ENCODE data around the gene RIC1. TPM values are rescaled to one million over a fixed set of nuclear protein-coding genes. Genes with fewer than 3 reads are reported as not detected.
A peak's percentile ranks its signal among the peaks of the same experiment; 100 is the strongest.

Gene RIC1
- polyA plus RNA-seq, 3 donors, result 13.4 to 36.4 (median 16.3) TPM

GRCh38 chr9:5767968-5768932, 139.3 kb downstream of the RIC1 start:
- no peaks in the 10 kb centered on the region for H3K27me3 Mint-ChIP-seq (ENCODE audit: low read depth in 3 of 3)
- no peak overlapping the region for H2AFZ ChIP-seq (ENCODE audit: insufficient read depth, low read depth, low read length, poor library complexity, severe bottlenecking)
- no peaks in the 10 kb centered on the region for H3K9me3 ChIP-seq (replicated peaks in 1 of 2; ENCODE audit: control insufficient read depth in 1 of 2, insufficient read depth in 1 of 2, low read length in 2 of 2)
- H3K27ac Mint-ChIP-seq, result peak overlapping the region in 5 of 7 donors; percentile 2 to 72 (median 32)
- peaks cover 95 to 100% of the 10 kb centered on the region in 2 donors for H3K36me3 ChIP-seq (replicated peaks in 1 of 2; ENCODE audit: control insufficient read depth in 1 of 2, insufficient read depth in 2 of 2, low read length in 2 of 2)
- H3K9me3 Mint-ChIP-seq, result peaks cover 0 to 1% (median 0%) of the 10 kb centered on the region in 7 donors
- DNase-seq, result no peak
- H3K27ac ChIP-seq (ENCODE audit: low read depth in 1 of 2, low read length in 2 of 2), result no peak overlapping the region
- no peaks in the 10 kb centered on the region for H3K4me1 Mint-ChIP-seq
- H3K4me1 ChIP-seq (ENCODE audit: control insufficient read depth in 1 of 2, insufficient read depth in 2 of 2, low read length in 2 of 2), result no peaks in the 10 kb centered on the region
- no peak overlapping the region for H3K9ac ChIP-seq (ENCODE audit: insufficient read depth, low read length, poor library complexity, severe bottlenecking)
- H3K4me2 ChIP-seq (replicated peaks; ENCODE audit: extremely low read depth, low read length, poor library complexity, severe bottlenecking), result no peak overlapping the region
- no peak overlapping the region for H3K4me3 Mint-ChIP-seq
- H3K36me3 Mint-ChIP-seq, result peaks cover 82 to 88% of the 10 kb centered on the region in 2 donors
- H3K4me3 ChIP-seq (replicated peaks in 1 of 3; ENCODE audit: low read depth in 2 of 3, low read length in 3 of 3), result no peak overlapping the region
- H3K79me2 ChIP-seq (ENCODE audit: insufficient read depth, low read length), result no peaks in the 10 kb centered on the region
- no peaks in the 10 kb centered on the region for H3K27me3 ChIP-seq (ENCODE audit: control insufficient read depth in 2 of 2, insufficient read depth in 2 of 2, low read length in 2 of 2)
- TF ChIP-seq CTCF (IDR thresholded peaks at IDR 0.05), result no peak
- intact Hi-C loops (cut with micrococcal nuclease), result no loop called here
- H4K20me1 ChIP-seq (ENCODE audit: insufficient read depth, low read length), result no peaks in the 10 kb centered on the region
- WGBS (ENCODE audit: insufficient coverage), result no CpG with 5 or more reads among the region's 5 CpGs

- Histone ChIP-seq H4K20me1 (ENCODE audit: insufficient read depth, low read length) (no peaks in the 10 kb centered on the region), H3K27me3 (ENCODE audit: control insufficient read depth in 2 of 2, insufficient read depth in 2 of 2, low read length in 2 of 2) (no peaks in the 10 kb centered on the region), H3K4me2 (replicated peaks; ENCODE audit: extremely low read depth, low read length, poor library complexity, severe bottlenecking) (no peak overlapping the region), H3K27ac (ENCODE audit: low read depth in 1 of 2, low read length in 2 of 2) (no peak overlapping the region), H2AFZ (ENCODE audit: insufficient read depth, low read depth, low read length, poor library complexity, severe bottlenecking) (no peak overlapping the region), H3K9me3 (replicated peaks in 1 of 2; ENCODE audit: control insufficient read depth in 1 of 2, insufficient read depth in 1 of 2, low read length in 2 of 2) (peaks cover under 1 to 5% of the 10 kb centered on the region in 2 donors), H3K4me1 (ENCODE audit: control insufficient read depth in 1 of 2, insufficient read depth in 2 of 2, low read length in 2 of 2) (no peaks in the 10 kb centered on the region), H3K4me3 (replicated peaks in 1 of 3; ENCODE audit: low read depth in 2 of 3, low read length in 3 of 3) (no peak overlapping the region), H3K79me2 (ENCODE audit: insufficient read depth, low read length) (no peaks in the 10 kb centered on the region), H3K9ac (ENCODE audit: insufficient read depth, low read length, poor library complexity, severe bottlenecking) (no peak overlapping the region), H3K36me3 (replicated peaks in 1 of 2; ENCODE audit: control insufficient read depth in 1 of 2, insufficient read depth in 2 of 2, low read length in 2 of 2) (peaks cover 90 to 100% of the 10 kb centered on the region in 2 donors)
- no peak for DNase-seq
- TF ChIP-seq CTCF (IDR thresholded peaks at IDR 0.05), result no peak
- Mint-ChIP-seq H3K4me3 (no peak overlapping the region), H3K4me1 (no peaks in the 10 kb centered on the region), H3K27me3 (ENCODE audit: low read depth in 3 of 3) (no peaks in the 10 kb centered on the region), H3K9me3 (peaks cover 2 to 8% (median 4%) of the 10 kb centered on the region in 7 donors), H3K36me3 (peaks cover 77 to 79% of the 10 kb centered on the region in 2 donors), H3K27ac (no peak overlapping the region)
- intact Hi-C loops (cut with micrococcal nuclease), result no loop called here
- 90% methylated on average over 2 of the region's 3 CpGs for WGBS (ENCODE audit: insufficient coverage)
These were observed 144.6 kb downstream of the RIC1 start for GRCh38 chr9:5773324-5773999.
